GM19240 (cell line): Measurements from ENCODE around the gene CYYR1.
"Not testable (repeated sequence)": the region's sequence is repeated elsewhere in the genome, so short reads cannot be mapped to it uniquely, and the experiment has no call there.

Source experiments
- DNase-seq: peaks from one replicate; pipeline ENCODE4 v3.0.0; 2011; ENCODE audit warnings: low spot score; ENCODE audit not compliant: insufficient read length

CYYR1 gene

GRCh38 chr21:26491663-26492062, 81.4 kb downstream of the CYYR1 start:
- DNase-seq, result no peak

DNA sequence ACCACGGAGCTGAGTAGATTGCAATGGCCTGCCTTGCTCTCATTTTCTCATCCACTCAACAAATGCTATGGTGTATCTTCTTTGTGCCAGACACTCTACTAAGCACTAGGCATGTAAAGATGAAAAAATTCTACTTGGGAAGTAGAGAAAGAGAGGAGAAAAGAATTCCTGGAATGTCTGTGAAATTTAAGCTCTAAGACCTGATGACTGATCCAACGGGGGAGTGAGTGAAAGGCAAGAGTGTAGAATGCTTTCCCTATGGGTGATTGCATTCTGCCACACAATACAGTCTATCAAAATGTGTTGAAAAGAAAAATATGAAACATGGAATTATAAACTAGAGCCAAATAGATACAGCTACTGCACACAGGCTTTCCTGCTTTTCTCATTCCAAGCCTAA, 82.3 kb downstream of the CYYR1 start:
- no peak for DNase-seq

DNA sequence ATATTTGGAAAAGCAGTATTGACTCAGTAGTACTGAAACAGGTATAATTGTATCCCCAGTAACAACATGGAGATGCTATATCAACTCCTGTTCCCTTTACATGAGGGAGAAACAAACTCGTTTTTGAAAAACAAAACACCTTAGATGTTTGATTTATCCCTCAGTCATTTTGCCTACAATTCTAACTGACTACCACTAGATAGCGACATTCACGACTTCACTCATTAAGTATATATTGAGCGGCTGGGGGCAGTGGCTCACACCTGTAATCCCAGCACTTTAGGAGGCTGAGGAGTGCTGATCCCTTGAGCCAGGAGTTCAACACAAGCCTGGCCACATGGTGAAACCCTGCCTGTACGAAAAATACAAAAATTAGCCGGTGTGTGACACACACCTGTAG, 83.3 kb downstream of the CYYR1 start:
- DNase-seq, result no peak

- no peak for DNase-seq
Measured at GRCh38 chr21:26487981-26488480, 85.1 kb downstream of the CYYR1 start.

DNA sequence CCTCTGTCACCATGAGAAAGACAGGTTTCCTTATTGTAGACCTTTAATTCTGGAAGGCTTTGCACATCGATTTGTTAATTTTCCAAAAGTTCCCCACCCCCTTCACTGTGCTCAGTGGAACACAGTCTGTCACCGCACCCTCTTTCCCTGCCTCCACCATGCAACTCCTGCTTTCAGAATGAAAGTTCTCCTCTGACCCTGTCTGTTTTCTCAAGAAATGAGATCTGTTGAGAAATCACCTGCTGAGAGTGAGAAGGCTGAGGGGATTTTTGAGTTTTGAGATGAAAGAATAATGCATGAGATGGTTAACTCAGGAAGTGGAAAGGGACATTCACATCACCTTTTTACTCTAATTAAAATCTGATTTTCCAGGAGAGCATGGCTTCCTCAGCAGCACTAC, 99.6 kb downstream of the CYYR1 start:
- no peak for DNase-seq

DNA sequence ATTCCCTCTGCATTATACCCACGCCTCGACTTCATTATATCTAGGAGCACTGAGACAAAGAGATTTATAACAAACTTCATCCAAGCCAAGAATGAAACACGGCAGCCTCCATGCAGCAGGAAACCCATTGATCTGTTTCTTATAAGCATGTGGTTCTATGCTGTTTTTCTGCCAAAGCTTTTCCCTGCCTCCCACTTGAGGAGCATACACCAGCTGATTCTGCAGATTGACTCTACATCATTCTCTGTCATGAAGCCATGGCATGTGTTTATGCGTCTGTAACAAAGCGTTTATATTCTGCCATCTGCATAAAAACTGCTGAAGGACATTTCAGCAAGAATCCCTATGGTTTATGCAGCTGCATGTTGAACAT, 102.0 kb downstream of the CYYR1 start:
- DNase-seq, result no peak

GRCh38 chr21:26470351-26471098, 102.6 kb downstream of the CYYR1 start:
- DNase-seq, result no peak

GRCh38 chr21:26469789-26470188, 103.3 kb downstream of the CYYR1 start:
- DNase-seq, result no peak

- DNase-seq, result no peak
Measured at GRCh38 chr21:26465916-26466315, 107.2 kb downstream of the CYYR1 start.

DNA sequence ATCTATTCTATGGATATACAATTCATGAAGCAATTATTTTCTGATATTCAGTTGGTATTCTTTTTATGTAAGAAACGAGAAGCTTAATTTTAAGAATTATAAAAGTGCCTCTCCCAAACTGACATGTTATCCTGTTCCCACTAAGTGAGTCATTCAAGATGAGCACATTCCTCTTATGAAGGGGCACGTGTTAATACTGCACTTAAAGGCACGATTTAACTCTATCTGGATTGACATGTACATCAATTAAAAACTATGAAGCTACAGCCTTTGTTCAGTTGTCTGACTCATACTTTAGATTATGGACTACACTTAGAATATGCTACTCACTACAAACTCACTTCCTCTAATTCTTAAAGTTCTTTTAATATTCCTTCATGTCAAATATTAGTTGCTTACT, 111.6 kb downstream of the CYYR1 start:
- no peak for DNase-seq

- no peak for DNase-seq
Measured at GRCh38 chr21:26460621-26461020, 112.5 kb downstream of the CYYR1 start.

GRCh38 chr21:26458854-26459253, 114.2 kb downstream of the CYYR1 start:
- not testable (repeated sequence) for DNase-seq

DNA sequence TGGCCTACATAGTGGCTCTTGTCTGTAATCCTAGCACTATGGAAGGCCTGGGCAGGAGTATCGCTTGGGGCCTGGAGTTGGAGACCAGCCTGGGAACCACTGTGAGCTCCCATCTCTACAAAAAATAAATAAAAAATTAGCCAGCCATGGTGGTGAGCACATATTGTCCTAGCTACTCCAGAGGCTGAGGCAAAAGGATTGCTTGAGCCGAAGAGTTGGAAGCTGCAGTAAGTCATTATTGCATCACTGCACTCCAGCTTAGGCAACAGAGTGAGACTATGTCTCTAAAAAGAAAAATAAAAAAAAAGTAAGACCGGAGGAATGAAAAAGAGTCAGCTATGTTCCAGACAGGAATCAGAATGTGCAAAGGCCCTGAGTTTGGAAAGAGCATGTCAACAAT, 115.3 kb downstream of the CYYR1 start:
- no peak for DNase-seq

DNA sequence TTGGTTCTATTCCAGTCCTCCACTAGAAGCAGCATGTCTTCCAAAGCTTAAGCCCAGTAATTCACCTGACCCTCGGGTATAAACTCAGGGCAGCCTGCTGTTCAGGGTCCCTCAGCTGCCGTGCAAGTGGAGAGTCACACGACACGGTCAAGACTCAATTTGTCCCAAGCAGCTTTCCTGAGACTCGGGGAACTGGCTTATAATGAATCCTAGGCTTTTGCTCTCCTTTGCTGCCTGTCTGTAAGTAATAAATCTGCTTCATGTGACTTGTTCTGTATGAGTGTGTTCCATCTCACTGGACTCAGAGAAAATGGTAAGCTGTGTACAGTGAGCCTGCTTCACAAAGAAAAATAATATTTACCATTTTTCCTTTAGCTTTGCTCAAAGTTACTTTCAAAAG, 119.8 kb downstream of the CYYR1 start:
- DNase-seq, result no peak

GRCh38 chr21:26451081-26451740, 121.9 kb downstream of the CYYR1 start:
- DNase-seq, result no peak

GRCh38 chr21:26449161-26449560, 123.9 kb downstream of the CYYR1 start:
- no peak for DNase-seq

DNA sequence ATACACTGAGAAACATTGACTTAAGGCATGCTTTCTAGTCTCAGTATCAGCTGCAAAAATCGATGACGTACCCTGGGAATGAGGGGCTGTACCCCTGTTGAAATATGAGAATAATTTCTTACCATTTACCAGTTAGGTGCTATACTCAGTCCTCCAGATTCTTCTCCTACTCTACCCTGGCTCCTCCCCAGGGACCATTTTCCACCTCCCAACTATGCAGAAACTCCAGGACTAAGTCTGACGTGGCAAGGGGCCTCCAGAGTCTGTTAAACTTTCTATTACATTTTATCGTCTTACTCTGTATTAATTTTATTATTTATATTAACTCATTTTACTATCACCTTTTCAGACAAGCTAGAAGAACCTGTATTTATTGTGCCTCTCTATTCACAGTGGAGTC, 124.3 kb downstream of the CYYR1 start:
- DNase-seq, result no peak

DNA sequence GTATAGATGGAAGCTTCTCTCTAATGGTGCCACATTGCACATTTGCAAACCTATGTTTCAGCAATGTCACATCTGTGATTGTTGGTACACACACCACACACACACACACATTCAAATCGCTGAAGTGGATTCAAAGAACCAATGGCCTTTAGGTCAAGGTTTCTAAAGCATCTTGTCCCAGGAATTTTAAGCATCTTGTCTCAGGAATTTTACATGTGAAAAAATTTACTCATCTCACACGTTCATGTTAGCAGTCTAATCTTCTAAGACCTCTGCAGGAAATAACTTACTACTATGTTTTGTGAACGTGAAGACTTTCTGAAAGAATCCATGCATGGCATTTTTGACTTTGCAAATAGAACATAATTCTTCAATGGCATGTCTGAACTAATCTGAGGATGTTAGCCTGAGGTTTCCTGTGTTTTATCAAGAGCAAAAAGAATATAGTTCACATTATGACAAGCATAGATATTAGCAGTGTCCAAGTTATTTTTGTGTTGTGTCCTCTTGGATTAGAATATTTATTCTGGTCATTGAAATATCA, 125.1 kb downstream of the CYYR1 start:
- DNase-seq, result no peak

DNA sequence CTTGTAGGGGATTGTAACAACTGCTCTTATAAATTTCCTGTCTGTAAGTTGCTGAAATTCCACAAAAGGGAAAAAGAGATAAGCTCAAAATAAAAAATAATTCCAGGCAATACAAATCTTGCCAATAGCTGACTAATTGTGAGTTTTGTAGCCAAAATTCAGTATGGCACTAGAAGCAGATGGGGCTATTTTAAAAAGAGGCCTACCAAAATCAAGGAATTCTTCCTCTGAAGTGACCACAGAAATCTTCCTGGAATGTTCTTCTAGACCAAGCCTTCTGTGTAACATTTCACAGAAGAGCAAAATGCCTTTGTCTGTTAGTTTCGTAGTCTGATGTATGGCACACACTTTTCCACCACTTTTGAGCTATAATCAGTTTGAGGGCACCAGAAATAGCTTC, 127.6 kb downstream of the CYYR1 start:
- no peak for DNase-seq

GRCh38 chr21:26444646-26445045, 128.4 kb downstream of the CYYR1 start:
- DNase-seq, result no peak

DNA sequence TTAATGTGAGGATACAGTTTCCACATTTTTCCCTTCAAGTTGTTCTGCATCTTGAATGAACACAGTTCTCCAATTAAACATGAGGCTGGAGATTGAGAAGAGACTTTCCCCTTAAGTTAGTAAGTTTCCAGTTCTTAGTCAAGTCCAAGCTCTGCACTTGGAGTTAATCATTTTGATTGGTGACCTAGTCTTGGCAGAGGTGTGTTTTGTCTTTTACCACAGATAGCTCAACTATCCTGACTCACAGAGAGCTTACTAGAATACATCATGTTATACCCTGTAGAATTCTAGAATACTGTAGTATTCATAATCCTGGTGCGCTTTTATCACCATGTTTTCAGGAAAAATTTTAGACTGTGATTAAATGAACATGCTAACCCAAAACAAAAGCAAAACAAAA, 129.2 kb downstream of the CYYR1 start:
- no peak for DNase-seq

GRCh38 chr21:26443291-26443690, 129.8 kb downstream of the CYYR1 start:
- DNase-seq, result no peak

- DNase-seq, result no peak
Measured at GRCh38 chr21:26441149-26441548, 131.9 kb downstream of the CYYR1 start.
